A549 (cell line): ENCODE measurements around the gene RNF13.

Source experiments
- ATOH8 ChIP-seq: fragments of 250-450 bp; sonication (Bioruptor Pico); IDR thresholded peaks from 2 replicates; pipeline ENCODE4 v1.5.0; 2020; ENCODE audit warnings: low read depth, mild to moderate bottlenecking, moderate library complexity
- POLR2A ChIP-seq: IDR thresholded peaks from 2 replicates; pipeline ENCODE4 v1.6.1; 2012; ENCODE audit warnings: mild to moderate bottlenecking, low read length

GRCh38 chr3:149801195-149801594 is 11.8 kb upstream of the RNF13 start:
- TF ChIP-seq ATOH8 (no peak), POLR2A (no peak)
